ENCODE data around the gene CASR.

The CASR gene

GRCh38 chr3:122294359-122294758 lies 110.9 kb downstream of the CASR start:
- Histone ChIP-seq H3K9me3 (ENCODE audit: insufficient read depth, low read depth, low read length) (no peaks in the 10 kb centered on the region), H3K4me3 (ENCODE audit: low read length) (no peak overlapping the region), H3K36me3 (ENCODE audit: insufficient read depth, low read length) (no peaks in the 10 kb centered on the region), H3K4me1 (ENCODE audit: insufficient read depth, low read length) (no peaks in the 10 kb centered on the region), H3K27me3 (ENCODE audit: insufficient read depth, low read length) (no peaks in the 10 kb centered on the region), H3K27ac (ENCODE audit: low read depth, low read length) (no peak overlapping the region), H3K9ac (ENCODE audit: low read depth, low read length) (no peak overlapping the region)
- 84% methylated on average over 6 of the region's 6 CpGs for WGBS

GRCh38 chr3:122295266-122296062 lies 112.0 kb downstream of the CASR start:
- H3K9ac ChIP-seq (ENCODE audit: low read depth, low read length): no peak overlapping the region
- 88% methylated on average over 5 of the region's 5 CpGs for WGBS
- no peaks in the 10 kb centered on the region for H3K36me3 ChIP-seq (ENCODE audit: insufficient read depth, low read length)
- no peak overlapping the region for H3K27ac ChIP-seq (ENCODE audit: low read depth, low read length)
- H3K4me3 ChIP-seq (ENCODE audit: low read length): no peak overlapping the region
- H3K27me3 ChIP-seq (ENCODE audit: insufficient read depth, low read length): no peaks in the 10 kb centered on the region
- H3K4me1 ChIP-seq (ENCODE audit: insufficient read depth, low read length): no peaks in the 10 kb centered on the region
- no peaks in the 10 kb centered on the region for H3K9me3 ChIP-seq (ENCODE audit: insufficient read depth, low read depth, low read length)

- Histone ChIP-seq H3K9ac (ENCODE audit: low read depth, low read length) (no peak overlapping the region), H3K9me3 (ENCODE audit: insufficient read depth, low read depth, low read length) (no peaks in the 10 kb centered on the region), H3K27me3 (ENCODE audit: insufficient read depth, low read length) (no peaks in the 10 kb centered on the region), H3K36me3 (ENCODE audit: insufficient read depth, low read length) (no peaks in the 10 kb centered on the region), H3K4me1 (ENCODE audit: insufficient read depth, low read length) (no peaks in the 10 kb centered on the region), H3K4me3 (ENCODE audit: low read length) (no peak overlapping the region), H3K27ac (ENCODE audit: low read depth, low read length) (no peak overlapping the region)
- 81% methylated on average over 2 of the region's 2 CpGs for WGBS
Observed at GRCh38 chr3:122298239-122298638, 114.8 kb downstream of the CASR start.

GRCh38 chr3:122299215-122299614 lies 115.7 kb downstream of the CASR start:
- Histone ChIP-seq H3K4me3 (ENCODE audit: low read length) (no peak overlapping the region), H3K9ac (ENCODE audit: low read depth, low read length) (no peak overlapping the region), H3K9me3 (ENCODE audit: insufficient read depth, low read depth, low read length) (no peaks in the 10 kb centered on the region)

GRCh38 chr3:122299872-122300460 lies 116.5 kb downstream of the CASR start:
- Histone ChIP-seq H3K4me3 (ENCODE audit: low read length) (no peak overlapping the region), H3K36me3 (ENCODE audit: insufficient read depth, low read length) (no peaks in the 10 kb centered on the region), H3K4me1 (ENCODE audit: insufficient read depth, low read length) (no peaks in the 10 kb centered on the region), H3K27me3 (ENCODE audit: insufficient read depth, low read length) (no peaks in the 10 kb centered on the region), H3K27ac (ENCODE audit: low read depth, low read length) (no peak overlapping the region), H3K9me3 (ENCODE audit: insufficient read depth, low read depth, low read length) (no peaks in the 10 kb centered on the region), H3K9ac (ENCODE audit: low read depth, low read length) (no peak overlapping the region)
- 81% methylated on average over 12 of the region's 12 CpGs for WGBS

More at GRCh38 chr3:122299215-122299614, 115.7 kb downstream of the CASR start:
- no peaks in the 10 kb centered on the region for H3K4me1 ChIP-seq (ENCODE audit: insufficient read depth, low read length)
- no peak overlapping the region for H3K27ac ChIP-seq (ENCODE audit: low read depth, low read length)
- H3K36me3 ChIP-seq (ENCODE audit: insufficient read depth, low read length): no peaks in the 10 kb centered on the region
- no peaks in the 10 kb centered on the region for H3K27me3 ChIP-seq (ENCODE audit: insufficient read depth, low read length)

- Histone ChIP-seq H3K27me3 (ENCODE audit: insufficient read depth, low read length) (no peaks in the 10 kb centered on the region), H3K9me3 (ENCODE audit: insufficient read depth, low read depth, low read length) (no peaks in the 10 kb centered on the region), H3K4me3 (ENCODE audit: low read length) (no peak overlapping the region), H3K9ac (ENCODE audit: low read depth, low read length) (no peak overlapping the region), H3K4me1 (ENCODE audit: insufficient read depth, low read length) (no peaks in the 10 kb centered on the region), H3K27ac (ENCODE audit: low read depth, low read length) (no peak overlapping the region), H3K36me3 (ENCODE audit: insufficient read depth, low read length) (no peaks in the 10 kb centered on the region)
Observed at GRCh38 chr3:122301063-122301462, 117.6 kb downstream of the CASR start.

- Histone ChIP-seq H3K27ac (ENCODE audit: low read depth, low read length) (no peak overlapping the region), H3K27me3 (ENCODE audit: insufficient read depth, low read length) (no peaks in the 10 kb centered on the region), H3K9me3 (ENCODE audit: insufficient read depth, low read depth, low read length) (no peaks in the 10 kb centered on the region), H3K9ac (ENCODE audit: low read depth, low read length) (no peak overlapping the region), H3K4me3 (ENCODE audit: low read length) (no peak overlapping the region), H3K4me1 (ENCODE audit: insufficient read depth, low read length) (no peaks in the 10 kb centered on the region), H3K36me3 (ENCODE audit: insufficient read depth, low read length) (no peaks in the 10 kb centered on the region)
- WGBS: 63% methylated on average over 3 of the region's 3 CpGs
Observed at GRCh38 chr3:122305818-122306621, 122.6 kb downstream of the CASR start.

- H3K36me3 ChIP-seq (ENCODE audit: insufficient read depth, low read length): no peaks in the 10 kb centered on the region
- H3K27me3 ChIP-seq (ENCODE audit: insufficient read depth, low read length): no peaks in the 10 kb centered on the region
- no peaks in the 10 kb centered on the region for H3K9me3 ChIP-seq (ENCODE audit: insufficient read depth, low read depth, low read length)
- no peaks in the 10 kb centered on the region for H3K4me1 ChIP-seq (ENCODE audit: insufficient read depth, low read length)
- no peak overlapping the region for H3K9ac ChIP-seq (ENCODE audit: low read depth, low read length)
- no peak overlapping the region for H3K4me3 ChIP-seq (ENCODE audit: low read length)
- WGBS: 73% methylated on average over 2 of the region's 2 CpGs
- no peak overlapping the region for H3K27ac ChIP-seq (ENCODE audit: low read depth, low read length)
Observed at GRCh38 chr3:122306622-122306953, 123.1 kb downstream of the CASR start.

GRCh38 chr3:122307094-122307687 lies 123.7 kb downstream of the CASR start:
- Histone ChIP-seq H3K36me3 (ENCODE audit: insufficient read depth, low read length) (no peaks in the 10 kb centered on the region), H3K27me3 (ENCODE audit: insufficient read depth, low read length) (no peaks in the 10 kb centered on the region), H3K4me3 (ENCODE audit: low read length) (no peak overlapping the region), H3K27ac (ENCODE audit: low read depth, low read length) (no peak overlapping the region), H3K9me3 (ENCODE audit: insufficient read depth, low read depth, low read length) (no peaks in the 10 kb centered on the region), H3K9ac (ENCODE audit: low read depth, low read length) (no peak overlapping the region), H3K4me1 (ENCODE audit: insufficient read depth, low read length) (no peaks in the 10 kb centered on the region)
- 88% methylated on average over 4 of the region's 4 CpGs for WGBS

- Histone ChIP-seq H3K9me3 (ENCODE audit: insufficient read depth, low read depth, low read length) (no peaks in the 10 kb centered on the region), H3K4me1 (ENCODE audit: insufficient read depth, low read length) (no peaks in the 10 kb centered on the region), H3K36me3 (ENCODE audit: insufficient read depth, low read length) (no peaks in the 10 kb centered on the region), H3K9ac (ENCODE audit: low read depth, low read length) (no peak overlapping the region), H3K4me3 (ENCODE audit: low read length) (no peak overlapping the region), H3K27me3 (ENCODE audit: insufficient read depth, low read length) (no peaks in the 10 kb centered on the region), H3K27ac (ENCODE audit: low read depth, low read length) (no peak overlapping the region)
Observed at GRCh38 chr3:122307976-122308375, 124.5 kb downstream of the CASR start.

- Histone ChIP-seq H3K36me3 (ENCODE audit: insufficient read depth, low read length) (no peaks in the 10 kb centered on the region), H3K27ac (ENCODE audit: low read depth, low read length) (no peak overlapping the region), H3K9ac (ENCODE audit: low read depth, low read length) (no peak overlapping the region), H3K4me3 (ENCODE audit: low read length) (no peak overlapping the region), H3K9me3 (ENCODE audit: insufficient read depth, low read depth, low read length) (no peaks in the 10 kb centered on the region), H3K4me1 (ENCODE audit: insufficient read depth, low read length) (no peaks in the 10 kb centered on the region), H3K27me3 (ENCODE audit: insufficient read depth, low read length) (no peaks in the 10 kb centered on the region)
- WGBS: 85% methylated on average over 1 of the region's 1 CpG
Observed at GRCh38 chr3:122310361-122310760, 126.9 kb downstream of the CASR start.
